NCI-H82 treated with DMSO at 0.1 percent for 48 hours (cell line): ENCODE measurements around the gene IGF1.

Experiments used
- DNase-seq: peaks from one replicate; lab custom pipeline; 2025; ENCODE audit not compliant: unreplicated experiment; lab: John Stamatoyannopoulos, UW

IGF1 gene

GRCh38 chr12:102480406-102480805 lies at the start of gene IGF1:
IGF1 (minus strand) TSS chr12:102480563; CDS start chr12:102480381, 182 bp downstream.
- DNase-seq: peak; percentile 21

GRCh38 chr12:102528111-102528510 lies 47.7 kb upstream of the IGF1 start:
- no peak for DNase-seq

- no peak for DNase-seq
Observed at GRCh38 chr12:102527171-102527720, 46.9 kb upstream of the IGF1 start.

DNA sequence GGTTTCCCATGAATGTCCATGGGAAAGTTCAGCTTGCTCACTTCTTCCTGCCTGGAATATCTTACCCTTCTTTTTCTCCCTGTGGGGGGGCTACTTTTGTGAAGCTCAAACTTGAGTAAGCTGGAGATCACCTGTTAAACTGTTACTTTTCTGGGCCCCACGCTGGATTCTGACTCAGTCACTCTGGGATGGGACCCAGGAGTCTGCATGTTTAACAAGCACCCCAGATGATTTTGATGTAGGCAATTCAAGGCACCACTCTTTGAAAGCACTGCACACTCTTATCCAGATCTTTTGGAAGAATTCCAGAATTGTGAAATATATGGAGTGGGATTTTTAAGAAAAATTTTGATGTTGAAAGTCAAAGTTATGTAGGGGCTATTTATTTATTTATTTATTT lies 46.3 kb upstream of the IGF1 start:
- DNase-seq: no peak

- no peak for DNase-seq
Observed at GRCh38 chr12:102522768-102523167, 42.4 kb upstream of the IGF1 start.

DNA sequence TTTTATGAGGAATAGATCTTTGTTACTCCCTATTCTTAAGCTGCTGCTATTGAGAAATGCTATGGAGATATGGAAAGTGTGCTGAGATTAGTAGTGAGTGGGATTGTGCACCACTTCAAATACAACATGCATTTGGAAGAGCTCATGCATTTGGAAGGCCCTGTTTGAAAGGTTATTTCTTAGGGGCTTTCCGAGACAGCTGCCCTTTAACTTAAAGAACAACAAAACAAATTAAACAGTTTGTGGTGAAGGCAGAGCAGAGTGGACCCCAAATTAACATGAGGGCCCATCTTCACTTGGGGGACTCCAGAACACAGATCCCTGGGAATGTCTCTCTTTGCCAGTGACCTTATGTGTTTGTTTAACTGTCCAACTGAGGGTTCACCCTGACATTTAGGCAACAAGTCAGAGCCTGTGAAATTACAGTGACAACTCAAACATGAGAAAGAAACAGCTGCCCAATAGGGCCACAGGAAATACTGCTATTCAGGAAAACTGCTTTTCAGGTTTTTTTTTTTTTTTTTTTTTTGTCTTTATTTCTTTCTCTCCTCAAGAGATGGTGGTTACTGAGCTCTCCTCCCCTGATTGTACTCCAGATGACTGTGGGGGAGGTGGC lies 41.4 kb upstream of the IGF1 start:
- no peak for DNase-seq

GRCh38 chr12:102518871-102519270 lies 38.5 kb upstream of the IGF1 start:
- DNase-seq: no peak

DNA sequence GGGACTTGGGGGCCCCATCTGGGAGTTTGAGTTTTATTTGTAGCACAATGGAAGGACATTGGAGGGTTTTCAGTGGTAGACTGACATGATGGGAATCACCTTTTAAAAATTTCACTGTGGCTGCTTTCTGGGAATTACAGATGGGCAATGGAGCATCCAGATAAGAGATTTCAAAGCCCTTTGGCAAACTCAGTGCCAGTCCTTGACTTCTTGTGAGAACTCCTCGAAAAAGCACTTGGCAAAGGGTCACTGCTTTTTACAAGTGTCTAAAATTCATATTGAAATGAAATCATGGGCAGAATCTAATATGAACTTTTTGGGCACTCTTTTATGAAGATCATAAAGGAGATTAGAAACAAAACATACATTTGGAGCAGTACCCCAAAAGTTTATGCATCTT lies 34.3 kb upstream of the IGF1 start:
- no peak for DNase-seq

DNA sequence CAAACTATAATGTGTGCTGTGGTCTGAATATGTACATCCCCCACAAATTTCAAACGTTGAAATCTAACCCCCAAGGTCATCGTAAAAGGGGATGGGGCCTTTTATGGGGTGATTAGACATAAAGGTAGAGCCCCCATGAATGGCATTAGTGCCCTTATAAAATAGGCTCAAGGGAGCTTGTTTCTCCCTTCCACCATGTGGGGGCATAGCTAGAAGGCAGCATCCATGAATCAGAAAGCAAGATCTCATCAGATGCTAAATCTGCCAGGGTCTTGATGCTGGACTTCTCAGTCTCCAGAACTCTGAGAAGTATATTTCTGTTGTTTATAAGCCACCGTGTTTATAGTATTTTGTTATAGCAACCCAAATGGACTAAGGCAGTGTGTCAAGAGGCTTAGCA lies 33.4 kb upstream of the IGF1 start:
- no peak for DNase-seq

DNA sequence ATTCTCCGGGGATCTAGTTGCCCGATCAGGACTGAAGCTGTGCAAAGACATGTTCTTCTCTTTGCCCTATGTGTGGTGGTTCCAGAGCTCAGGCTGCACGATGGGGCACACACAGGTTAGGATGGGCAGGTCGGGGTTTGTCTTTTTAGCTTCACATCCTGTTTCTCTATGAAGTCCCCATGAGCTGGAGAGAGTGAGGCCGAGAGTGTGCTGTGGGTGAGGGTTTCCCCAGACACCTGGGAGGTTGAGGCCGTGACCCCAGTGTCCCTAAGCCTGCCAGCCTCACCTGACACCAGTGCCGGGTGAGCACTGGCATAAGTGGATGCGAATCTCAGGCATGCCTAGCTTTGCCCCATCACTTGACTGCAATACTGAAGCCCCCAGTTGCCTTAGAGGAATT lies 32.9 kb upstream of the IGF1 start:
- no peak for DNase-seq

DNA sequence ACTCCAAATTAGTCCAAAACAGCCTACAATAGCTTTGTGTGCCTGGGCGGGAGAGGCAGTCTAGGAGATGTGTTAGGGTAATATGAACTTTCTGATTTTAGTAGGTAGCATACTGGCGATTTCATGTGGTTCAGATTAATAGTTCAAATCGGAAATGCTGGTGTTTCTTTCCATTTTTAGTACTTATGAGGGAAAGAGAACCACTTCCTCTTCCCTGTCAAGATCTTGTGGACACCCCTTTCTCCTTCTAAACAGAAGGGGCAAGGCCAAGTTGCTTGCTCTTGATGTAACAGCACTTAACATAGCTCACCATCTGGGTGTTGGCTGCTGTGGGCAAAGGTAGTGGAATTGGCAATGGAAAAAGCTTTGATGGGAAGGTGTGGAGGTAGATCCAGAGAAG lies 32.2 kb upstream of the IGF1 start:
- DNase-seq: no peak

- DNase-seq: no peak
Observed at GRCh38 chr12:102511575-102511974, 31.2 kb upstream of the IGF1 start.

DNA sequence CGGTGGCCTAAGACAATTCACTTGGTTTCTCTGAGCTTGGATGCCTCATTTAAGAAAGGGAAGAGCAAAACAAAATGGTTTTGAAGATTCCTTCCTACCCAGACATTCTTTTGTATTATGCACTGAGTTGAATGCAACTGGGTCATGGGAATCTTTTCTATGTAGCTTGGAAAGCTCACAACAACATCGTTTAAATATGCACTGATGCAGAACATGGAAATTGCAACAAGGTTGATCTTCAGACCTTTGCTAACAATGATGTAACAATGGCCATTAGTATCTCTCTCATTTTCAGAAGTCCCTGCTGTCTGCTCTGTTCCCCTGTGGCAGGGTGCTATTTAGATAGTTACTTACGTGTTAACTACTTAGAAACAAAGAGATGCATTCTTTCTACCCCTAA lies 30.1 kb upstream of the IGF1 start:
- DNase-seq: no peak

DNA sequence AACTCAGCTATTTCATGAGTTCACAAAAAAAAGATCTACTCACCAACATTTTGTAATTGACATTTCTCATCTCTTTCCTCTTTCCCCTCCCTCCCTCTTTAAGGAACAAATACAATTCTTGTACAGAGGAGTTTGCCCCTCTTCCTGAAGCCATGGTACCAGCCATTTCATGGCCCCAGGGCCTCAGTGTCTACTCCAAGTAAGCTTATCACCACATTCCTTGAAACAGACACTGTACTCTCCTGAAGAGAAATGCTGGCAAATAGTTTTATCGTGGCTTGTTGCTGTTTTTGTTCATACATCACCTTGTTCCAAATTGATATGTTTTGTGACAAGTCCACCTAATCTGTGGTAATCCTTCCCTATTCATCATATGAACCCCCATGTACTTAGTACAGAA lies 29.7 kb upstream of the IGF1 start:
- no peak for DNase-seq

GRCh38 chr12:102509123-102509626 lies 28.8 kb upstream of the IGF1 start:
- no peak for DNase-seq

DNA sequence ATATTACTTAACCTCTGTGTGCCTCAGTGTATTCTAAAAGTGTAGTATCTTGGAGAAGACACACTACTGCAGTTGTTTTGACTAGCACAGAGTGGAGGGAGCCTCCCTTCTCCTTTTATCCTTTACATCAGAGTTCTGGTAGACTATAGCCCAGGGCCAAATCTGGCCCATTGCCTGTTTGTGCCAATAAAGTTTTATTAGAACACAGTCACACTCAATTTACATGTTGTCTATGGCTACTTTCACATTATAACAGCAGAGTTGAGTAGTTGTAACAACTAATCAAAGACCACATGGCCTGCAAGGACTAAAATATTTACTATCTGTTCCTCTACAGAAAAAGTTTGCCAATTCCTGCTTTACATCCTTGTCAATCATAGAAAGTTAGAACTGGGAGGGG lies 27.7 kb upstream of the IGF1 start:
- DNase-seq: no peak

GRCh38 chr12:102507301-102507700 lies 26.9 kb upstream of the IGF1 start:
- no peak for DNase-seq

- DNase-seq: no peak
Observed at GRCh38 chr12:102504871-102505270, 24.5 kb upstream of the IGF1 start.

- no peak for DNase-seq
Observed at GRCh38 chr12:102504280-102504679, 23.9 kb upstream of the IGF1 start.

GRCh38 chr12:102503831-102504230 lies 23.5 kb upstream of the IGF1 start:
- DNase-seq: no peak

- no peak for DNase-seq
Observed at GRCh38 chr12:102503056-102503681, 22.8 kb upstream of the IGF1 start.

GRCh38 chr12:102501773-102502172 lies 21.4 kb upstream of the IGF1 start:
- DNase-seq: no peak

GRCh38 chr12:102498471-102498870 lies 18.1 kb upstream of the IGF1 start:
- DNase-seq: no peak
